ENCODE results near the gene CDK7. TPM values are rescaled to one million over a fixed set of nuclear protein-coding genes. Genes with fewer than 3 reads are reported as not detected.

Gene CDK7
- total and polyA plus RNA-seq, 9 of the 15 experiments (the other 6 are each of a cell fraction or from before 2014, with no cell fraction given), result 41.7 to 143 (median 65.3) TPM

GRCh38 chr5:69217548-69218526, 16.8 kb upstream of the CDK7 start (continued):
- TF ChIP-seq SREBF1 (IDR thresholded peaks at IDR 0.05; ENCODE audit: borderline replicate concordance, low read depth, low read length), result no peak
- no peak for TF ChIP-seq SMARCB1 (IDR thresholded peaks at IDR 0.05; ENCODE audit: insufficient read length, low read depth)
- TF ChIP-seq BMI1 (IDR thresholded peaks at IDR 0.05; ENCODE audit: low read length), result no peak
- peak; percentile 22; the same call in 1 of the 2 replicates for TF ChIP-seq USF1 (CRISPR knock-in tag; IDR thresholded peaks at IDR 0.05)
- peak; percentile 64 for TF ChIP-seq PML (IDR thresholded peaks at IDR 0.05; ENCODE audit: low read length)
- no peak for TF ChIP-seq HDAC3 (IDR thresholded peaks at IDR 0.05; ENCODE audit: borderline replicate concordance, partially characterized antibody)
- no peak; the same call in 1 of the 2 replicates for TF ChIP-seq XRCC5 (IDR thresholded peaks at IDR 0.05; ENCODE audit: low read depth, low read length)
- TF ChIP-seq, protein P1, sequence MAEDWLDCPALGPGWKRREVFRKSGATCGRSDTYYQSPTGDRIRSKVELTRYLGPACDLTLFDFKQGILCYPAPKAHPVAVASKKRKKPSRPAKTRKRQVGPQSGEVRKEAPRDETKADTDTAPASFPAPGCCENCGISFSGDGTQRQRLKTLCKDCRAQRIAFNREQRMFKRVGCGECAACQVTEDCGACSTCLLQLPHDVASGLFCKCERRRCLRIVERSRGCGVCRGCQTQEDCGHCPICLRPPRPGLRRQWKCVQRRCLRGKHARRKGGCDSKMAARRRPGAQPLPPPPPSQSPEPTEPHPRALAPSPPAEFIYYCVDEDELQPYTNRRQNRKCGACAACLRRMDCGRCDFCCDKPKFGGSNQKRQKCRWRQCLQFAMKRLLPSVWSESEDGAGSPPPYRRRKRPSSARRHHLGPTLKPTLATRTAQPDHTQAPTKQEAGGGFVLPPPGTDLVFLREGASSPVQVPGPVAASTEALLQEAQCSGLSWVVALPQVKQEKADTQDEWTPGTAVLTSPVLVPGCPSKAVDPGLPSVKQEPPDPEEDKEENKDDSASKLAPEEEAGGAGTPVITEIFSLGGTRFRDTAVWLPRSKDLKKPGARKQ (CRISPR knock-in tag; IDR thresholded peaks at IDR 0.05), result no peak
- TF ChIP-seq ZNF239 (CRISPR knock-in tag; IDR thresholded peaks at IDR 0.05), result no peak
- TF ChIP-seq ZNF24 (IDR thresholded peaks at IDR 0.05), result no peak
- TF ChIP-seq ZNF644 (tag; IDR thresholded peaks at IDR 0.05; ENCODE audit: low read depth), result no peak
- peak; percentile 86; the same call in 1 of the 2 replicates for TF ChIP-seq THRAP3 (IDR thresholded peaks at IDR 0.05; ENCODE audit: borderline replicate concordance)
- no peak for TF ChIP-seq RFX1 (IDR thresholded peaks at IDR 0.05)
- TF ChIP-seq, protein P2, sequence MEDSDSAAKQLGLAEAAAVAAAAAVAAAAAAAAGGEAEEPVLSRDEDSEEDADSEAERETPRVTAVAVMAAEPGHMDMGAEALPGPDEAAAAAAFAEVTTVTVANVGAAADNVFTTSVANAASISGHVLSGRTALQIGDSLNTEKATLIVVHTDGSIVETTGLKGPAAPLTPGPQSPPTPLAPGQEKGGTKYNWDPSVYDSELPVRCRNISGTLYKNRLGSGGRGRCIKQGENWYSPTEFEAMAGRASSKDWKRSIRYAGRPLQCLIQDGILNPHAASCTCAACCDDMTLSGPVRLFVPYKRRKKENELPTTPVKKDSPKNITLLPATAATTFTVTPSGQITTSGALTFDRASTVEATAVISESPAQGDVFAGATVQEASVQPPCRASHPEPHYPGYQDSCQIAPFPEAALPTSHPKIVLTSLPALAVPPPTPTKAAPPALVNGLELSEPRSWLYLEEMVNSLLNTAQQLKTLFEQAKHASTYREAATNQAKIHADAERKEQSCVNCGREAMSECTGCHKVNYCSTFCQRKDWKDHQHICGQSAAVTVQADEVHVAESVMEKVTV (CRISPR knock-in tag; IDR thresholded peaks at IDR 0.05), result no peak
- no peak for TF ChIP-seq ATF3 (IDR thresholded peaks at IDR 0.05)
- 0 out of 2 replicates have a peak, but pooled peaks have one; percentile 53 for TF ChIP-seq ATF3 (CRISPR knock-in tag; conservative IDR thresholded peaks at IDR 0.05)
- TF ChIP-seq HLTF (IDR thresholded peaks at IDR 0.05), result peak; percentile 30; the same call in 1 of the 2 replicates
- no peak for TF ChIP-seq NR0B1 (IDR thresholded peaks at IDR 0.05; ENCODE audit: partially characterized antibody)
- no peak for TF ChIP-seq ETS2 (tag; IDR thresholded peaks at IDR 0.05; ENCODE audit: borderline replicate concordance, poor library complexity, severe bottlenecking)
- TF ChIP-seq PCBP1 (IDR thresholded peaks at IDR 0.05; ENCODE audit: low read depth, low read length, poor library complexity, severe bottlenecking), result peak; percentile 80
- TF ChIP-seq PTTG1 (tag; IDR thresholded peaks at IDR 0.05; ENCODE audit: low read depth), result no peak

Data from K562 (cell line).